GM18498 (cell line): ENCODE measurements around the gene POMT1.

Experiments used
- ATAC-seq: cut with Tn5 transposase; IDR thresholded peaks from one replicate; pipeline ENCODE4 v1.9.1; 2021; ENCODE audit warnings: mild to moderate bottlenecking, moderate library complexity; ENCODE audit not compliant: unreplicated experiment

POMT1 gene

DNA sequence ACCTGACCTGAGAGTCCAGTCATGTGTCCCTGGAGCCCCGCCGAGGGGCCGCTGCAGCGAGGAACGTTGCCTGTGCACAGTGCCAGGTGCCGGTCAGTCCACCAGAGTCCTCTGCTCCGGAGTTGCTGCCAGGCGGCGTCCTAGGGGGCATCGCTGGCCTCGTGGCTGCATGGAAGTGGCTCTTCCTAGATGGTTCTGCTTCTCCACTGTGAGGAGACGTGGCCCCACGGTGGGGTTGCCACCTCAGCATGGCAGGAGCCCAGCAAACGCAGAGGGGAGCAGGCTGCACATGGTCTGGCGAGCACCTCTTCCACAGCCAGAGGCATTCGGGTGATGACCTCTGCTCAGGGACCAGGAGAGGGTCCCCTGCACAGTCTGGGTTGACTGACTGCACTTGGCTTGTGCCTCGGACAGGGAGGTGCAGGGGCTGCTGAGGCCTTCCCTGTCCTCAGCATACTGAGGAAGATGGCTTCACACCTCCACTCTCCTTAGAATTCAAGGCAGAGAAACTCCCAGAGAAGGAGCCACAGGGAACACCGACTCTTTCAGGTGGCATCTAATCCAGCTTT lies 25.9 kb upstream of the POMT1 start:
- no peak for ATAC-seq

GRCh38 chr9:131477367-131477766 lies 25.4 kb upstream of the POMT1 start:
- ATAC-seq: no peak

GRCh38 chr9:131477816-131478419 lies 24.8 kb upstream of the POMT1 start:
- ATAC-seq: no peak

GRCh38 chr9:131478421-131478868 lies 24.3 kb upstream of the POMT1 start:
- no peak for ATAC-seq

GRCh38 chr9:131478911-131479310 lies 23.8 kb upstream of the POMT1 start:
- ATAC-seq: no peak

GRCh38 chr9:131480258-131480657 lies 22.5 kb upstream of the POMT1 start:
- ATAC-seq: no peak

DNA sequence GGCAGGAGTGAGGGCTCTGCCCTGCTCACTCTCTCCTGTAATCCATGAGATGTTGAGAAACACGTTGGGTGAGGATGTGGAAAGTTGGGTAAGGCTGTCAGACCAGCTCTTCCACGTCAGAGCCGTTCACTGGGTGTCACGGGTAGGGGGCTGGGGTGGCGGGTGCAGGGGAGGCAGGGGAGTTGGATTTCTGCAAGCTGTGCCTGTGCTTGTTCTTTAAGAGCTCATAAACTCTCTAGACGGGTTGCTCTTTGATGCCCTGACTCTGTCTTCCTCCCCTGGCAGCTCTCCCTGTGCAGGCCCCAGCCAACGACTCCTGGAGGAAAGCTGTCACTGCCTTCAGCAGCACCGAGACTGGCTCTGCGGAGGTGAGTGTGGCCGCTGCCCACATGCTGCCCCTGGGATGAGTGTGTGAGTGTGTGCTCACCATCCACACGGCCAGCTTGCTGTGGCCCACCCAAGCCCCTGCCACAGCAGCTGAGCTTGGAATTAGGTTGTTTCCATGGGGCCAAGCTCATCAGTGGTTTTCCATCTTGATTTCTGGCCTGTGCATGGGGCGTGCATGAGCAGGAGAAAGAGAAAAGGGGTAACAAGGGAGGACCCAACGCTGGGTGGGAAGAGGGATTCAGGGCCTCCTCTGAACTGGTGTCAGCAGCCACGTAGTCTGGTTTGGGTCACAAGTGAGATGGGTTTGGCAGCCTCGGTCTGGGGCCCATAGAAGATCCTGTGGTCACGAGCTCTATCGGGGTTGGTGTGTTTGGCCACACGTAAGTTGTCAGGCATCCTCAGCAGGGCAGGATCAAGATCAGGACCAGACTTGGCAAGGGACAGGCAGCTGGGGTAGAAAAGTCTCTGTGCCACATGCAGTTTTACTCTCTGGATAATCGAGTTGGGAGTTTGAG lies 21.0 kb upstream of the POMT1 start:
- no peak for ATAC-seq

DNA sequence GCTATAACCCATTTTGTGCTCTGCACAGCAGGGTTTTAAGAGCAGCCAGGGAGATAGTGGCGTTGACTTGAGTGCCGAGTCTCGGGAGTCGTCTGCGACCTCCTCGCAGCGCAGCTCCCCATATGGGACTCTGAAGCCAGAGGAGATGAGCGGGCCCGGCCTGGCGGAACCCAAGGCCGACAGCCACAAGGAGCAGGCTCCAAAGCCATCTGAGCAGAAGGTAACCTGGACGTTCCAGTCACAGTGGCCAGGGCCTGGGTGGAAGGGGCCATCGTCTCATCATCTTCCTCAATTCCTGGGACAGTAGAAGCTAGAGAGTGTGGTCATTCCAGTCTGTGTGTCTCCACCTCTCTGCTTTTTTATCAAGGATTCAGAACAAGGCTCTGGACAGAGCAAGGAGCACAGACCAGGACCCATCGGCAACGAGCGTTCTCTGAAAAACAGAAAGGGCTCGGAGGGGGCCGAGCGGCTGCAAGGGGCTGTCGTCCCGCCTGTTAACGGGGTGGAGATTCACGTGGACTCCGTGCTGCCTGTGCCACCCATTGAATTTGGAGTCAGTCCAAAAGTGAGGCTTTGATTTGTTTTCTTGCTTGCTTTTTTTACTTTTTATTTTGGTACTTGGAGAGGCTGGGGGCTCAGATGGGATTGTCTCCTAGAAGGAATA lies 20.2 kb upstream of the POMT1 start:
- no peak for ATAC-seq

DNA sequence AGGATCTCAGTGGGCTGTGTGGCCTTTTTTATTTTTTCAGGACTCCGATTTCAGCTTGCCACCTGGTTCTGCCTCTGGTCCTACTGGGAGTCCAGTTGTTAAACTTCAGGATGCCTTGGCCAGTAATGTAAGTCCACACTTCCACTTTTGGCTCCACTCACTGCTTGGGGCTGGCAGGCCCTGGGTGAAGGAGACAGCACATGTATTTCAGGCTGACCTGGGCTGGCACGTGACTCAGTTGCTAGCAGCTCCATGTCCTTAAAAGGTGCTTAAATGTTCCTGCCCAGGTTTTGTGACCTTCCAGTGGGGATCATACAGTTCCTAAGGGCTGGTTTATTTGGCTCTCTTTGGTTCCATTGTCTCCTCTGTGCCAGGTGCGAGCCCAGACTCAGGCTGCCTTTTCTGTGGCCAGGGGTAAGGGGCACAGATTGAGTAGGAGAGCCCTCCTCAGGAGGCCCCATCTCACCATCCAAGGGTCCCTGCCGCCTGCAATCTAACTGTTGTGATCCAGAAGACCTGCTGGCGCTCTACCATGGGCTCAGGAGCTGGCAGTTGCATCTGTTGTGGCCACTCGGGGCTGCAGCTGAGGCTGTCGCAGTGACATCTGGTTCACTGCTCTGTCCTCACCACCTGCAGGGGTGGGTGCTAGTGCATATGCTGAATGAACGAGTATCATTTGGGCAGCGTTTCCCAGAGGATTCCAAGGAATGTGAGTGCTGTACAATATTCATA lies 19.2 kb upstream of the POMT1 start:
- no peak for ATAC-seq

DNA sequence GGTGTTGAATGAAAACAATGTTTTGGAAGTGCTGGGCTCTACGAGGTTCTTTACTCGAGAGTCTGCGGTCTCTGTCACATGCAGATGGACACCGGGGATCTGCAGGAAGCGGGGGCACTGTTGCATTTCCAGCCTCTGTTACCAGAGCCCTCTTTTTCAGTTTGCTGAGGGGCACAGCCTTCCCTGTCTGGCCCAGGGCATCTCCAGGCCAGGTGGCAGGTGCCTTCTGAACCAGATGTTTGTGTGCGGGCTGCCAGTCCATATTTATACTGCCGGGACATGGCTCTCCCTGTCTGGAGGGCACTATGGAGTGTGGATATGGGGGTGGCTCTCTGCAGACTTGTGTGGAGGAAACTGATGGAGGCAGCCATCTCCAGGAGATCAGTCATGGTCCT lies 18.7 kb upstream of the POMT1 start:
- ATAC-seq: no peak

GRCh38 chr9:131484560-131485185 lies 18.0 kb upstream of the POMT1 start:
- no peak for ATAC-seq

DNA sequence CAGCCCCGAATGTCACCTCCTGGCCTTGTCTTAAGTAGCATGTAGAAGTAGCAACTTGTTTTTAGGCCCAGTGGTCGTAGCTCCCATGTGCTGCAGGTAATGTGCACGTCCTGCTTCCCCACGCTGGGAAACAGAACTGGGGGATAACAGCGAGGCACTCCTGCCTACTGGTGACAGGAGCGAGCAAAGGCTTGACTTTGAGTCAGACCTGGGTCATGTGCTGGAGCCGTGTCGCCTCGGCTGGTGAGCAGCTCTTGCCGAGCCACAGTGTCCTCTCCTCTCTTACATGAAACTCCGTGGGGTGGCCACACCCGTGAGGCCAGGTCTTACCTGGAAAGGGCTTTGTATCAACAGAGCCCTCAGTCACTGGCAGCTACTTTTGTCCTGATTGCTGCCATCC lies 17.5 kb upstream of the POMT1 start:
- ATAC-seq: no peak

- ATAC-seq: no peak
Observed at GRCh38 chr9:131485728-131486422, 16.8 kb upstream of the POMT1 start.

DNA sequence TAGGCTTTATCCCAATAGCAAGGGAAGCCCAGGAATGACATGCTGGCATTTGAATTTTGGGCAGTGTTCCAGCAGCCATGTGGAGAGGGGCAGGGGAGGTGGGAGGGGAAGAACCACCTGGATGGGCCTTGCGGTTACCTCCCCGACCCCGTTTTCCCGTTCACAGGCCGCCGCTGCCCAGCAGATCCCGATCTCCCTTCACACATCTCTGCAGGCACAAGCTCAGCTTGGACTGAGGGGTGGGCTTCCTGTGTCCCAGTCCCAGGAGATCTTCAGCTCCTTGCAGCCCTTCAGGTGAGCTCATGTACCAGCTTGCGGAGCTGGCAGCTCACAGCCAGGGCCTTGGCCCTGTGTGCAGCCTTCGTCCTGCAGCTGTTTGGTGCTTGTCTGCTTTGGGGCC lies 15.7 kb upstream of the POMT1 start:
- ATAC-seq: no peak

- no peak for ATAC-seq
Observed at GRCh38 chr9:131487621-131488031, 15.1 kb upstream of the POMT1 start.

GRCh38 chr9:131490514-131490913 lies 12.2 kb upstream of the POMT1 start:
- ATAC-seq: no peak

GRCh38 chr9:131491001-131491710 lies 11.6 kb upstream of the POMT1 start:
- ATAC-seq: no peak

- ATAC-seq: no peak
Observed at GRCh38 chr9:131492070-131492469, 10.6 kb upstream of the POMT1 start.

- ATAC-seq: no peak
Observed at GRCh38 chr9:131494296-131494870, 8.3 kb upstream of the POMT1 start.
